T-helper 2 cell (primary cell): Measurements from ENCODE around the gene CBARP.

Experiments used
- DNase-seq, 5 experiments: peaks; one replicate each; pipeline versions ENCODE4 v3.0.0 to v3.0.0-alpha.2; 2012 to 2022
- total RNA-seq, 2 donors: gene quantifications; one replicate each; lab custom pipeline; 2026; lab: John Stamatoyannopoulos, UW

CBARP gene, protein sequence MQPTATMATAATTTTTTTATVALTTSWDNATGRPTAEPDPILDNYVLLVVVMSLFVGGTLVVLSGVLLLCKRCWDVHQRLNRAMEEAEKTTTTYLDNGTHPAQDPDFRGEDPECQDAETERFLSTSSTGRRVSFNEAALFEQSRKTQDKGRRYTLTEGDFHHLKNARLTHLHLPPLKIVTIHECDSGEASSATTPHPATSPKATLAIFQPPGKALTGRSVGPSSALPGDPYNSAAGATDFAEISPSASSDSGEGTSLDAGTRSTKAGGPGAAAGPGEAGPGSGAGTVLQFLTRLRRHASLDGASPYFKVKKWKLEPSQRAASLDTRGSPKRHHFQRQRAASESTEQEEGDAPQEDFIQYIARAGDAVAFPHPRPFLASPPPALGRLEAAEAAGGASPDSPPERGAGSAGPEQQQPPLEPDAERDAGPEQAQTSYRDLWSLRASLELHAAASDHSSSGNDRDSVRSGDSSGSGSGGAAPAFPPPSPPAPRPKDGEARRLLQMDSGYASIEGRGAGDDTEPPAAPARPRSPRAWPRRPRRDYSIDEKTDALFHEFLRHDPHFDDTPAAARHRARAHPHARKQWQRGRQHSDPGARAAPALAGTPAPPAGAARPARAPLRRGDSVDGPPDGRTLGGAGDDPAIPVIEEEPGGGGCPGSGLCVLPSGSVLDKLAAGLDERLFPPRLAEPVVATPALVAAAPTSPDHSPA
- 0.20 to 1.2 reads per million in 2 donors for total RNA-seq

DNA sequence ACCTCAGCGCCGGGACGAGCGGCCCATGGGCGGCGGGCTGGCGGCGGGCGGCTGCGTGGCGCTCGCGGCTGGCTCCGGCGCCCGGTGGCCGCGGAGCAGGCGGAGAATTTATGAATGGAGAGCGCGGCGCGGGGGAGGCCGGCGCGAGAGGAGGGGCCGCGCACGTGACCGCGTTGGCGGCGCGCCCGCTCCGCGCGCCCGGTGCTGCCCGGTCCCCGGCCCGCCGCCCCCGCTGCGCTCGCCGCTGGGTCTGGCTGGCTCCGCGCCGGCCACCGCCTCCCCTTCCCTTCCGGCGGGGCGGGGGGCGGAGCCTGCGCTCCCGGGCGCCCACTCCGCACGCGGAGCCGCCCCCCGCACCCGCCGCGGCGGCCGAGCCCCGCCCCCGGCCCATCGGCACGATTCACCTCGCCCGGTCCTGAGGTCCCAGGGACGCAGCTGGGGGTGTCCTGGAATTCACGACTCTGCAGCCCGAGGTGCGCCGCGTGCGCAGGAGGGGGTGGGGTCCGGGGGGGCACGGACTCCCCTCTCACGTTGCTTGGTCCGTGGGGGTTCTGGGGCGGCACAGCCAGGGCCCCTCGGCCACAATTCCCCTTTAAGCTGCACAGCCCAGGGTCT, at the start of gene CBARP:
CBARP (minus strand) TSS at position 252 of the 615 bp plus-strand sequence. CDS start 1,905 bp downstream, outside the sequence.
- no peak for DNase-seq

DNA sequence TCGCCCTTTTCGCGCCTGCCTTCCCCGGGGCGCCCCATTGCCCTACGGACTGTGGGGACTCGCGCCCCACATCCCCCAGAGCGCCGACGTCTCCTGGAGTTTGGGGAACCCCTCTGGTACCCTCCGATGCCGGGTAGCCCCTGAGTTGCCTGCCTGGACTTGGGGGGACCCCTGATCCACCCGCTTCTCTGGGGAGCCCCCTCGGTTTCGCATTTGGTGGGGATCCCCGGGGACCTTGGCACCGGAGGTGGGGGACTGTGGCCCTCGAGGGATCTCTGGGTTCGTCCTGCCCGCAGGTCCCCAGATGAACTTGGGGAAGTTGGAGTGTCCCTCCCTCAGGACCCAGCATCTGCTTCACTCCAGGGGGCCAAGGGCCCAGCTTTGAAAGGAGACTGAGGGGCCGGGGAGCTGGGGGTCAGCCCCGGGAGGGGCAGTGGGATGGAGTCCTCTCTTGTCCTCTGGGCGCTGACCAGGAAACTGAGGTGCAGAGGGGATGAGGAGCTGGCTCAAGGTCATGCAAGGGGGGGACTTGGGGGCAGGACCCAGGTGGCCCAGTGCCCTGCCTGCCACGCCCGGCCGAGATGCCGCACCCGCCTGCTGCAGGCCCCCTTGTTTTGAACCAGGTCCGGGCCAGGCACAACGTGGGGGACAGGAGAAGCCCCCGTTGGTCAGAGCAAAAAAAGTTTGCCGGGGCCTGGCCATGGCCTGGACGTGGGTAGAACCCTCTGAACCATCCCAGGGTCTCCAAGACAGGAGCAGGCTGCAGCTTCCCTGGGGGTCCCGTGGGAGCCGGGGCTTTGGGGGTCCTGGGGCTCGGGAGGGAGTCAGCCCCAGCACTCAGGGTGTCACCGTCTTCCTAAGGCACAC, 48.9 kb upstream of the CBARP start:
- no peak for DNase-seq

DNA sequence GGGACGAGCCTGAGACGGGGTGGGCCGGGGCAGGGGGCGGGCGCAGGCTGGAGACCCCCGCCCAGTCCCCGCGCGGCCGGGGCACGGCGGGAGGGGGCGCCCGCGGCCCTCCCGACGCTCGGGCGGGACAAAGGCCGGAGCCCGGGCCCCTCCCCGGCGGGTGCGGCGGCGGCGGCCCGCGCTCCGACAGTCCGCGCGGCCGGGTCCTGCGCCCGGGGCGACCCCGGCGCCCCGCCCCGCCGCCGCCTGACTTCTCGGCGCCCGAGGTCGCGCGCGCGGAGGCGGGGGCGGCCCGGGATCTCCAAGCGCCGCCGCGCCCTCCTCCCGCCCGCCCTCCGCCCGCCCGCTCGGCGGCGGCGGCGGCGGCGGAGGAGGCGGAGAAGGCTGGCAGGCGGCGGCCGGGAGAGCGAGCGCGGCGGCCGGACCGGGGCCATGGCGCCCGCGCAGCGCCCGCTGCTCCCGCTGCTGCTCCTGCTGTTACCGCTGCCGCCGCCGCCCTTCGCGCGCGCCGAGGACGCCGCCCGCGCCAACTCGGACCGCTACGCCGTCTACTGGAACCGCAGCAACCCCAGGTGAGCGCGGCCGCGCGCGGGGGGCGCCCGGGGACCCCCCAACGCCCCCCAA, 48.0 kb upstream of the CBARP start, which contains the start of gene EFNA2:
EFNA2 (plus strand) TSS at position 137 of the 624 bp plus-strand sequence; CDS start at position 433, 296 bp downstream.
- DNase-seq, result no peak

DNA sequence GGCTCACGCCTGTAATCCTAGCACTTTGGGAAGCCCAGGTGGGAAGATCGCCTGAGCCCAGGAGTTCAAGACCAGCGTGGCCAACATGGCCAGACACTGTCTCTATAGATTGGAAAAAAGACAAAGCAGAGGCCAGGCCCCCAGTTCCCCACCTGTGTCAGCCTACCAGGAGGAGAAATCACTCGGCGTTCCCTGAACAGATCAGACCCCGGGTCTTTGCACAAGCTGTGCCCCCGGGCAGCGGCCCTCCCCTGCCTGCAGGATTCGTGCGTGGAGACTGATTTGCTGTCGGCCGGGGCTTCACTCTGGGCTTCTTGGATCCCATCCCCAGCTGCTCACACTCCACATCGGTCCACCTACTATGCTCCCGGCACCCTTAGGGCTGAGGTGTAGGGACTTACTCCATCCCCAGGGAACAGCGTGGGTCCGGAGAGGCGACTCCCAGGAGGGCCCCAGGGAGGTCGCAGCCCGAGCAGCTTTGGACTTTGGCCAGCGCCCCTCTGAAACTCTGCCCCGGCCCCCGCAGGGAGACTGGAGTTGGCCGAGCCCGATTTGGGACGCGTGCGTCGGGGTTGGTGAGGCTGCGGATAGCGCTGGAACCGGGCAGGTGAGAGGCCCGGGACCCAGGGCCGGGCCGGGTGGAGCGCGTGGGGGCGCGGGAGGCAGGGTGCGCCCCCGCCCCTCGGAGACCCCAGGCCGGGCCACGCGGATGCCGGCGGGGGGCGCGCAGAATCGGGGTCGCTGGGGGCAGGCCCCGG, 47.4 kb upstream of the CBARP start:
- no peak for DNase-seq

DNA sequence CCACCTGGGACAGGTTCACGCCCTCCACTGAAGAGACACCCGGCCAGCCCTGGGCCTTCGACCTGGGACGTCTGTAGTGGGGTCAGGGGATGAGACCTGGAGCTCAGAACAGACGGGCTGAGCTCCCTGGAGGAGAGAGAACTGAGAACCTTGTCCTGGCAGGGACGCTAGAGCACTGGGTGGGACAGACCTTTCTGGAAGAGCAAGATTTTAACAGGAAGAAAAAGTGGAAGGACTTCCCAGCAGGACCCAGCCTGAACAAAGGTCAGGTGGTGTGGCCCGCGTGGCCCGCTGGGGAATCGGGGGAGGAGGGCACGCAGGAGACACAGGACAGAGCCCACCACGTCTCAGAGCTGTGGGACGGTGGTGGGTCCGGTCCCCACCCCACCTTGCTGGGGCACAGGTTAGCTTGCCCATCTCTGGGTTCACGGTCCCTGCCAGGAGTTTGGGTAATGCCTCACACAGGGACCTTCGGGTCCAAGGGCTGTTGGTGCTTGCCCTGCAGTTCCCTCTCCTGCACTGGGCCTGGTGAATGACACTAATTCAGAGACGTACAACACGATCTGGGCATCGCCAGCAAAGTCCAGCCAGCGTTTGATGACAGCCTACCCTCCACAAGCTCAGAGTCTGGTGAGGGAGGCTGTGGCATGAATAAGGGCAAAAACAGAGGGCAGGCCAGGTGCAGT, 46.6 kb upstream of the CBARP start:
- no peak for DNase-seq

DNA sequence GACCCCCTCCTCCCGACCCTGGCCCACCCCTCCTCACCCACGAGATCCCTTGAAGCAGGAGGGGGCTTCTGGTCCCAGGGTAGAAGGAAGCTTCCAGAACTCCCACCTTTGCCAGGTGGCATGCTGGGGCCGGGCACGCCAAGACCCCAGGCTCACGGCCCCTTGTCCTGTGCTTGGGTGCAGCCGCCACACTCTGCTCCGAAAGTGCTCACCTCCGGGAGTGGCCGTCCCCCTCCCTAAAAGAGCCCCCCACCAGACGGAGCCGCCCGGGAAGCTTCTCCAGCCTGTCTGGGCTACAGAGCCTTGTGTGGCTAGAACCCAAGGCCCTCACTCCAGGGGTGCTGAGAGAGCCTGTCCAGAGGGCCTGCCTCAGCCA, 46.1 kb upstream of the CBARP start:
- no peak for DNase-seq

DNA sequence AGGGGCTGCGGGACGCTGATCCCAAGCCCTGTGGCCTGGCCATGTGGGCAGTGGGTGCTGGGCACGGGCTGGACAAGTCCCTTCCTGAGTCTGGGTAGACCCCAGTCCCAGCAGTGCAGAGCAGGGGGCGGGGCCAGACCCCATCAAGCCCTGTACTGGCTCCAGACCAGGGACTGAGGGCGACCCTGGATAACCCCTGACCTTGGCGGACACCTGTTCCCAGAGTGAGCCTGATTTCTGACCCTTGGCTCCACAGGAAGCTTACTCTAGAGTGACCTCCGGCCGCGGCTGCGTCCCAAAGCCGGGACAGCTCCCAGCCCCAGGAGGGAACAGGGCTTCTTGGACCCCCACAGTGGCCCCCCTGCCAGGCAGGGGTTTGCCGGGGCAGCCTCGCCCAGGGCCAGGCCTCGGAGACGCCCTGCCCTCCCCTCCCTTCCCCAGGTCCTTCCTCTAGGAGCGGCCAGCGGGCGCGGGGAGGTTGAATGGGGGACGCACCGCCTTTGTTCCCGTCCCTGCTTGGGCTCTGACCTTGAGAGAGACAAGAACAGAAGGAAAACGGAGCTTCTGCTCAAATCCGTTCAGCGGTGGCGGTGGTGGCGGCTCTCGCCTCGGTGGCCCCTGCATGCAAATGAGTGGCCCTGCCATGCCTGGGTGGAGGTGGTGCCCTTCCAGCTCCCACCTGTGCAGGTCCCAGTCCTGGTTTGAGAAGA, 45.6 kb upstream of the CBARP start:
- no peak for DNase-seq

DNA sequence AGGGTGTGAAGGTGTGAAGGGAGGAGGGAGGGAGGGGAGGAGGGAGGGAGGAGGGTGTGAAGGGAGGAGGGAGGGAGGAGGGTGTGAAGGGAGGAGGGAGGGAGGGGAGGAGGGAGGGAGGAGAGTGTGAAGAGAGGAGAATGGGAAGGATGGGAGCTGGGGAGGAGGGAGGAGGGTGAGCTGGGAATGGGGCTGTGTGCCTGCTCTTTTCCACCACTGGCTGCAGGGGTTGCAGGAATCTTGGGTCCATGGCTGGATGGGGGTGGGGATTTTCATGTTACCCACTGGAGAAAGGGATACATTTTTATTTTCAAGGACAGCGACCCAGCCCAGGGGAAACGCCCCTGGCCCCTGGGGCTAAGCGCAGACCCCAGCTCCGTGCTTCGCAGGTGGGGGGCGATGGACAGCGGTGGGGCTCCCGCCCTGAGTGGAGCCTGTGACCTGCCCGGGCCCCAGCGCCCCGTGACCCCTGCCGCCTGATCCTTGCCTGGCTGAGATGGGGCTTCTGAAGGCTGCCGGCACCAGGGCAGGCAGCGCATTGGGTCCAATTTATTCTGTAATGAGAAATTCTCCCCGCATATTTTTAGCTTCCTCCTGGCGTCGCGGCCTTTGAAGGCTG, 44.9 kb upstream of the CBARP start:
- no peak for DNase-seq

DNA sequence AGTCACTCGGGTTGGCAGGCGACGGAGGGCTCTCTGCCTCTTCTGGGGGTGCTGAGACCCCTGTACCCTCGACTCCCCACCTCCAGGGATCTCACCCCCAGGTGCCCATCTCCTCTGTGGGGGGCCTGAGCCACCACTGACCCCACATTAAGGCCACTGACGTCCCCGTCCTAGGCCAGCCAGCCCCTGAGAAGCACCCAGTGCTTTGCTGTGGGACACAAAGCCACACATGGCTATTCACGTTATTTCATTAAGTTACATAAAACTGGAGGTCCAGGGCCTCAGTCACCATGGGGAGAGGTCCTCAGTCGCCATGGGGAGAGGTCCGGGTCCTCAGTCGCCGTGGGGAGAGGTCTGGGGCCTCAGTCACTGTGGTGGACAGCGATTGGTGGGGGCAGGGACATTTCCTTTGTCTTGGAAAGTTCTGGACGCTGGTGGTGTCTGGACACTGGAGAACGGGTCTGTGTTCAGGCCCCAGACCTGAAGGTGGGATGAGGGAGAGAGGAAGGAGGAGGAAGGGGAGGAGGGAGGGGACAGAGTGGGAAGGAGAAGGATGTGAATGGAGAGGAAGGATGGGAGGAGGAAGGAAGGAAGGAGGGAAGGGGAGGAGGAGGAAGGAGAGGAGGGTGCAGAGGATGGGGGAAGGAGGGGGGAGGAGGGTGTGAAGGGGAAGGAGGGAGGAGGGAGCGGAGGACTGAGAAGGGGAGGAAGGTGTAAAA, 43.9 kb upstream of the CBARP start:
- no peak for DNase-seq

DNA sequence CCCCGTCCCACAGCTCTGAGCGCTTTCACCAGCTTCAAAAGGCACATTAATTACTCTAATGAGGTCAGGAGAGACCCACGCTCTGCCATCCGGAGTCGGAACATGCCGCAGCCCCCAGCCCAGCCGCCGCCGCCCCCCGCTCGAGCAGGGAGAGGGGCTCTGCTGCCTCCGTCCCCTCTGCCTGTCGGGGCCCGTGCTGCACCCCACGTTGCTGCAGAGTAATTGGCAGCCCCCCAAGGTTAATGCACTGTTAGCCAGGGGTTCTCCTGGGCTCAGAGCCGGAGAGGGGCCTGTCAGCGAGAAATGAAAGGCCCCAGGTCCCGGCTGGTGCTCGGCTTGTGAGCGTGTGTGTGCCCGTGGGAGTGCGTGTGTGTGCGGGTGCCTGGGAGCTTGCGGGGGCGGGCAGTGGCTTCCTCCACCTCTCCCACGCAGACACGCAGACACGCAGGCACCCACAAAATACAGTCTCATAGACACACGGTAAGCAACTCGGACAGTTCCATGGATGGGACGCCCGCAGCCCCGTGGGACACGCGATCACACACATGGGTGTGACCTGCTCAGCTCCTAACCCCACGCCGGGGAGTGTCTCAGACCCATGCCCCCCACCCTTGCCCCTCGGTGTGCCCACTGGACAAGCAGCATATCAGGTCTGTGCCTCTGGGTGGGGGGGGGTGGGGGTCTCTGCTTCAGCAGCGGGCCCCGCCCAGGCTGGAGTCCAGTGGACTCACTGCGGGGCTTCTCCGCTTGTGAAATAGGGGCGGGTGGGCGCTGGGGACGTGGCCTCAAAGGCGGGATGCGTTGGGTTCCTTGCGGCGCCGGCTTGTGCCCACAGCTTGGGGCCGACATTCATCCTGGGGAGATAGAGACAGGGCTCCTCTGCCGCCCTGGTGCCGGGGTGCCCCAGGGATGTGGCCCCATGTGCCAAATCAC, 43.1 kb upstream of the CBARP start:
- DNase-seq, result no peak

DNA sequence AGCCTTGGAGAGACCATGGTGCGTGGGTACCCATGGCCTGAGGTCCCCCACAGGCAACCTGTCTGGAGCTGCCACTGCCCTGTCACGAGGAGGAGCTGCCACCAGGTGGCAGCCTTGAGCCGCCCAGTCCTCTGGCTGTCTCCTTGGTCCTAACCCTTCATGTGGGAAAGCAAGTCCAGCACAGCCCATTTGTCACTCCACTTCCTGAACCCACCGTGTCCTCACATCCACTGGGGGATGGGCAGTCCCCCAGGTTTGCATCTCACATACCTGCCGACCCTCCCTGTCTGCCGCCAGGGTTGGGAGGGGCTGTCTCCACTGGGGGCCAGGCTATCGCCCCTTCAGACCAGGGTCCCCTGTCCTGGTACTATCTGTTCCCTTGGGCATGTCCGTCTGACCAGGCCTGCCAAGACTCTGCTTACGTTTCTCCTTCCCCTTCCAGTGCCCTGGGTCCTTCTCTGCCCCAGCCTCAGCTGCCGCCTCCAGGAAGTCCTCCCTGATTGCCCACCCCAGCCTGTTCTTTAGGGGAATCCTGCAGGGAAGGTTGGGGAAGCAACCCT, 42.1 kb upstream of the CBARP start:
- peak; percentile 54 to 75 (median 67) for DNase-seq

DNA sequence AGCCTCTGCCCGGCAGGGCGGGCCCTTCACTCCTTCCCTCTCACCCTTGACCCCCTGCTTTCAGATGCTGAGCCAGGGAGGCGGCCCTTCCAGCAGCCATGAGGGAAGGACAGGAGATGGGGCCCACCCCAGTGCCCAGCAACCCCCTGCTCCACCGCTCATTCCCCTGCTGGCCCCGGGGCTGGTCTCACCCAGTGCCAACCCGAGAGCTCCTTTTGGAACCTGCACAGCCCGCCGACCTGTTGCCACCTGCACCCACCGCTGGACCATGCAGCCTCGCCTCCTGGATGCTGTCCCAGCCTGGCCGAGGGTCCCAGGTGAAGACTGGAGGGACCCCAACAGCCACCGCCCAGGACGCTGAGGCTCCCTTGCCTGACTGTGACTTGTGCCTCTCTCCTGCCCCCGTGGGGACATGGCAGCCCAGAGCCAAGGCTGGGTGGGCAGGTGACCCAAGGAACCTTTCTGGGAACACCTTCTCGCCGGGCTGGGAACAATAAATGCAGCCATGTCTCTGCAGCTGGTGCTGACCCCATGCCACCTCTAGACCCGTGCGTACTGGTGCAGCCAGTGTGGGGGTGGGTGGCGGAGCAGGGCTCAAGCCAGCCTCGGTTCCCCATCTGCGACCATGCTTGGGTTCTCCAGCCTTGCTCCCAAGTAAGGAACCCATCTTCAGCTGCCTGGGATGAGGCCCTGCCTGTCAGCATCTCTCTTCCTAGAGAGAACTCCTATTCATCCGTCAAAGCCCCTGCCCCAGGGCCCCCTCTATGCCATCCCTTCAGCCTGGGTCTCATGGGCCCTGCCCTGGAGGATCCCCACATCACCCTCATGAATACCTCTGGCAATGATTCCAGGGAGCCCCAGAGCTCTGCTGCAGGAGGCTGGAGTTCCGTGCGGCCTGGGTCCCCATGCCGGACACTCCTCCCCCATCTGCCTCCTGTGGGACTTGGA, 41.2 kb upstream of the CBARP start:
- no peak for DNase-seq

DNA sequence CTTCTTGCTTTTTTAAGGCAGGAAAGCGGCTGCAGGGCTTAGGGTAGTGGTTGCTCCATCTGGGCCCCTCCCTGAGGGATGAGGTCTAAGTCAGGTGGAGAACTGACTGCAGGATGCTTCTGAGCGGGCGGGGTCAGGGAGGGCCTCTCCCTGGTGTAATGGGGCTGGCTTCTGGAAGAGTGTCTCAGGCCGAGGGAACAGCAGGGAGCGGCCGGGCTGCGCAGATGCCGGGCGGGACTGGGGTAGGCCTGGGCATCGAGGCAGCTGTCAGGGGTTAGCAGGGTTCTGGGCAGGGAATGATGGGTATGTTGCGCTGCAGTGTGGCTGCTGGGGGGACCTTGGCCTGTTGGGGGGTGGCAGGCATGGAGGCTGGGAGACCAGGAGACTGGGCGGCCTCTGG, 40.3 kb upstream of the CBARP start:
- DNase-seq, result no peak

DNA sequence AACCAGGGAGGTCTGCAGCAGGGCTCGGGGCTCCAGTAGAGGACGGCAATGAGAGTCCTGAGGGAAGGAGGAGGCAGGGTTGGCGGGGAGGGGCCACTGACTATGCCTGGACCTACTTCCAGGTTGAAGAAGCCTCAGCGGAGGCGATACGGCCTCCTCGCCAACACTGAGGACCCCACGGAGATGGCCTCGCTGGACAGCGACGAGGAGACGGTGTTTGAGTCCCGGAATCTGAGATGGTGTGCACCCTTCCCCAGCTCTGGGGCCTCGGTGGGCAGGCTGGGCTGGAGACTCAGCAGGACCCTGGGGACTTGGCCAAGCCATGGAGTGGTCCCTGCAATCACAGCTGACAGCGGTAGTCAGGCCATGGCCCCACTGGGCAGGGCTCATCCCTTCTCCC, 39.3 kb upstream of the CBARP start:
- no peak for DNase-seq

DNA sequence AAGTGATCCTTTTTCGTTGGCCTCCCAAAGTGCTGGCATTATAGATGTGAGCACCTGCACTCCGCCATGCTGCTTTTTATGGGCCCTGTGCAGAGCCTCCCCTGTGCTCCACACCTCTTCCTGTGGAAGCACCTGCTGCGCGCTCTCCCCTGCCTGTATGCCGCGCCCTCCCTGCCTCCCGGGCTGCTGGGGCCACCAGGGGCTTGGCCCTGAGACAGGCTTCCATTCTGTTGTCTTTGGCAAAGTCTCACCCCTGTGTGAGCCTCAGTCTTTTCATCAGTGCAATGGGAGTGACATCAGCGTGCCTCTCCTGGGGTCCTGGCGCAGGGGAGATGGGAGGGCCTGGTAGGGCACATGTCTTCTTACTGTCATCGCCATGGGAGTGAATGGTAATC, 38.8 kb upstream of the CBARP start:
- DNase-seq, result peak in 2 of 5 experiments; percentile 29 to 64

DNA sequence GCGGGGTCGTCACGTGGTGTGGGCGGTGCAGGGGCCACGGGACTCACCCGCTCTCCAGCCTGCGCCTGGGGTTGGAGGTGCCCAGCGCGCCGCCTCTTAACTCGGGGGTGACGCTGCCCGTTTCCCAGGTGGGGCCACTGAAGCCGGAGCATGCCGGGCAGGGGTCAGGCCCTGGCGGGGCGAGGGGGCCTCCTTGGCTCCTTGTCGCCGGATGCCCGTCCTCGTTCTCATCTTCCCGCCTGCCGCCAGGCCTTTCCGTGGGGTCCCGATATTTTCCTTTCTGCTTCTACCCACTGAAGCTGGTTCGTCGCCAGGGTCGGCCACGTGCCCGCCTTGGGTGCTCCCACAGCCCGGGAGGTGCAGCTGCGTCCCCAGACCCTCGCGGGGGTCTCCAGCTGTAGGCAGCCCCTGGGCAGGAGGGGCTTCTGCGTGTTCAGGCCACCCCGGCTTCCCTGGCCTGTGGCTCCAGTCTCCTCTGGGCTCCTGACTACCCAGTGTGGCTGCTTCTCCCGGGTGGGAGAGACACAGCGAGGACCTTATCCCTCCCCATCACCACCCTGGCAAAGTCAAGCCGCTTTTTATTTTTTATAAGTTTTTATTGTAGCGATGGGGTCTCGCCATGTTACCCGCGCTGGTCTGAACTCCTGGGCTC, 38.3 kb upstream of the CBARP start:
- no peak for DNase-seq
